Measurements from ENCODE around the gene FAM124A.

Gene FAM124A

GRCh38 chr13:51311957-51312520 lies 89.8 kb downstream of the FAM124A start:
- DNase-seq: no peak

- DNase-seq: no peak
These were observed 91.4 kb downstream of the FAM124A start for GRCh38 chr13:51313619-51314018.

GRCh38 chr13:51317262-51317661 lies 95.1 kb downstream of the FAM124A start:
- DNase-seq: no peak

- DNase-seq: no peak
These were observed 95.8 kb downstream of the FAM124A start for GRCh38 chr13:51318015-51318414.

GRCh38 chr13:51318876-51319275 lies 96.7 kb downstream of the FAM124A start:
- DNase-seq: no peak

GRCh38 chr13:51321836-51322235 lies 99.6 kb downstream of the FAM124A start:
- DNase-seq: no peak

GRCh38 chr13:51322826-51323225 lies 100.6 kb downstream of the FAM124A start:
- DNase-seq: no peak

- no peak for DNase-seq
These were observed 101.8 kb downstream of the FAM124A start for GRCh38 chr13:51323824-51324511.

GRCh38 chr13:51324714-51325420 lies 102.7 kb downstream of the FAM124A start:
- no peak for DNase-seq

GRCh38 chr13:51325837-51326236 lies 103.6 kb downstream of the FAM124A start:
- no peak for DNase-seq

- no peak for DNase-seq
These were observed 104.6 kb downstream of the FAM124A start for GRCh38 chr13:51326777-51327176.

GRCh38 chr13:51327961-51328360 lies 105.8 kb downstream of the FAM124A start:
- DNase-seq: no peak

GRCh38 chr13:51328488-51328887 lies 106.3 kb downstream of the FAM124A start:
- no peak for DNase-seq

- DNase-seq: no peak
These were observed 107.4 kb downstream of the FAM124A start for GRCh38 chr13:51329606-51330005.

- no peak for DNase-seq
These were observed 108.6 kb downstream of the FAM124A start for GRCh38 chr13:51330791-51331190.

- DNase-seq: no peak
These were observed 109.2 kb downstream of the FAM124A start for GRCh38 chr13:51331354-51331861.

- DNase-seq: no peak
These were observed 110.6 kb downstream of the FAM124A start for GRCh38 chr13:51332566-51333361.

- DNase-seq: no peak
These were observed 111.2 kb downstream of the FAM124A start for GRCh38 chr13:51333421-51333820.

- DNase-seq: no peak
These were observed 111.6 kb downstream of the FAM124A start for GRCh38 chr13:51333826-51334225.

All from CD4-positive, alpha-beta T cell treated with Interleukin-4 for 1 hour (primary cell).